ENCODE results near the gene SPTLC1. TPM values are rescaled to one million over a fixed set of nuclear protein-coding genes. Genes with fewer than 3 reads are reported as not detected.
"Not testable (repeated sequence)": the region's sequence is repeated elsewhere in the genome, so short reads cannot be mapped to it uniquely, and the experiment has no call there.

Gene SPTLC1
- total and polyA plus RNA-seq, 11 donors, result 10.6 to 41.0 (median 22.1) TPM

DNA sequence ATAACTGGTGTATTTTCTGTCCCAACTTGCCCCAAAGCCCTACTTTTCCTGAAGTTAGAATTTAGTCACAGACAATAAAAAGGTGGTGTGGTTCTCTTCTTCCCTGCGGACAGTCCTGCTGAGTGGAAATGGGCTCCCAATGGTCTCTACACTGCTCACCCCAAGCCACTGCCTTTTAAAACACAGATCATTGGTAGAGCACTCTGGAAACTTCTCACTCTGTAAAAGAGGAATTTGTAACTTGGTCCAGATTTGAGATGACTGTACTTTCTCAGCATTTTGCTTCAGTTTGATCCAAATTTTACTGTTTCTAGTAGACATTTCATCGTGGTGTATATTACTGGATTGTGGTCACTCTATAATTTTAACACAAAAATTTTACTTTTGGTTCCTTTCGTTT, 84.8 kb downstream of the SPTLC1 start:
- ATAC-seq (no peak), DNase-seq (no peak)
- TF ChIP-seq, protein P1, sequence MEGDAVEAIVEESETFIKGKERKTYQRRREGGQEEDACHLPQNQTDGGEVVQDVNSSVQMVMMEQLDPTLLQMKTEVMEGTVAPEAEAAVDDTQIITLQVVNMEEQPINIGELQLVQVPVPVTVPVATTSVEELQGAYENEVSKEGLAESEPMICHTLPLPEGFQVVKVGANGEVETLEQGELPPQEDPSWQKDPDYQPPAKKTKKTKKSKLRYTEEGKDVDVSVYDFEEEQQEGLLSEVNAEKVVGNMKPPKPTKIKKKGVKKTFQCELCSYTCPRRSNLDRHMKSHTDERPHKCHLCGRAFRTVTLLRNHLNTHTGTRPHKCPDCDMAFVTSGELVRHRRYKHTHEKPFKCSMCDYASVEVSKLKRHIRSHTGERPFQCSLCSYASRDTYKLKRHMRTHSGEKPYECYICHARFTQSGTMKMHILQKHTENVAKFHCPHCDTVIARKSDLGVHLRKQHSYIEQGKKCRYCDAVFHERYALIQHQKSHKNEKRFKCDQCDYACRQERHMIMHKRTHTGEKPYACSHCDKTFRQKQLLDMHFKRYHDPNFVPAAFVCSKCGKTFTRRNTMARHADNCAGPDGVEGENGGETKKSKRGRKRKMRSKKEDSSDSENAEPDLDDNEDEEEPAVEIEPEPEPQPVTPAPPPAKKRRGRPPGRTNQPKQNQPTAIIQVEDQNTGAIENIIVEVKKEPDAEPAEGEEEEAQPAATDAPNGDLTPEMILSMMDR (IDR thresholded peaks at IDR 0.05), result no peak
- no peak for TF ChIP-seq POLR2A (IDR thresholded peaks at IDR 0.05)
- Histone ChIP-seq H3K27me3 (no peaks in the 10 kb centered on the region), H3K4me3 (no peak overlapping the region), H3K4me1 (no peaks in the 10 kb centered on the region), H3K27ac (no peak overlapping the region), H3K36me3 (peaks cover 0 to 57% (median 47%) of the 10 kb centered on the region in 9 donors), H3K9me3 (no peaks in the 10 kb centered on the region)
- 94 to 97% (median 95%) methylated on average over 3 of the region's 3 CpGs for WGBS, 4 donors
- intact Hi-C loops (cut with DNase I), result no loop called here

DNA sequence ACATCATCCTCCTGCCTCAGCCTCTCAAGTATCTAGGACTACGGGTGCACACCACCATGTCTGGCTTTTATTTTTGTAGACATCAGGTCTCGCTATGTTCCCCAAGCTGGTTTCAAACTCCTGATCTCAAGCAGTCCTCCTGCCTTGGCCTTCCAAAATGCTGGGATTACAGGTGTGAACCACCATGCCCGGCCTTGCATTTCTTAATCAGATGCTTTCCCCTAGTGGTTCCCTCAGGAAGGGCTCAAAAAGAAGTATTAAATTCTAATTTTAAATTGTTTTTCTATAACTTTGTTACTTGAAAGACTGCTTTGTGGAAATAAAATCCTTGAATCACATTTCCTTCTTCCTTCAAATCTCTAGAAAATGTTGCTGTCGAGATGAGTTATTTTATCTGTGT, 85.7 kb downstream of the SPTLC1 start:
- Histone ChIP-seq H3K4me3 (no peak overlapping the region), H3K27me3 (no peaks in the 10 kb centered on the region), H3K36me3 (peaks cover 0 to 49% (median 40%) of the 10 kb centered on the region in 9 donors), H3K27ac (no peak overlapping the region), H3K4me1 (no peaks in the 10 kb centered on the region), H3K9me3 (no peaks in the 10 kb centered on the region)
- intact Hi-C loops (cut with DNase I), result no loop called here
- ATAC-seq (no peak), DNase-seq (no peak)
- TF ChIP-seq, protein P1 (IDR thresholded peaks at IDR 0.05), result no peak
- TF ChIP-seq POLR2A (IDR thresholded peaks at IDR 0.05), result no peak
- WGBS, 4 donors, result 87 to 91% (median 89%) methylated on average over 4 of the region's 4 CpGs

DNA sequence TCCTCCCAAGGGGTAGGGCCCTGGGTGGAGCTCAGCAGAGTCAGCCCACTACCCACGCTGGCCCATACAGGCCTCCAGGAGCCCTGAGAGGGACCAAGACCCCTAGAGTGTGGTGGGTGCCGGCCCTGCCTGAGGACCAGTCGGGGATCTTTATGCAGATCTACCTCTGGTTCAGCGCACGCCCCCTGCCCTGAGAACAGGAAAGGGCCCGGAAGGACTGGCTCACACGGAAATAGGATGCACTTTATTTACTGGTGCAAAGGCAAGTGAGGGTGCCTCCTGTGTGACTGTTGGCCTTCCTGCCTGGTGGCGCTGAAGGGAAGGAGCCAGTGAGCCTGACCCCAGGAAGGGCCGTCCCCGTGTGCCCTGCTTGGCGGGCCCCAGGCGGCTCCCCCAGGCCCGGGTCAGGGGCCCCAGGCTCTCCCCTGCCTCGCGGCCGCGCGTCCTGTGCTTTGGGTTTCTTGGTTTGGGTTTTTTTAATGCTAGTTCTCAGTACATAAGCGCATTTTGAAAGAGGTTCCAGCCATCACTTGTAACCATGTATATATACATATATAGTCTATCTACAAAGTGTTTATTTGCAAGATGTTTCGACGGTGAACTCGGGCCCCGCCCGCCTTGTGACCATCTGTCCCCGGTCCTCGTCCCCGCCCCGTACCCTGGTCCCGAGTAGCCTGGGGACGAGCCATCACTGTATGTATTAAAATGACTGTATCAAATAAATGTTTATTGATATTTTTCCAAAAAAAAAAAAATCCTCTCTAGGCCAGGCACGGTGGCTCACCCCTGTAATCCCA, 88.8 kb downstream of the SPTLC1 start:
- H3K27ac ChIP-seq, result no peak overlapping the region
- H3K36me3 ChIP-seq, result peaks cover 0 to 17% (median 10%) of the 10 kb centered on the region in 9 donors
- H3K9me3 ChIP-seq, result peaks cover 0 to 12% (median 0%) of the 10 kb centered on the region in 12 donors
- no peaks in the 10 kb centered on the region for H3K4me1 ChIP-seq
- TF ChIP-seq, protein P1 (IDR thresholded peaks at IDR 0.05), result no peak
- no peak for TF ChIP-seq POLR2A (IDR thresholded peaks at IDR 0.05)
- H3K4me3 ChIP-seq, result no peak overlapping the region
- intact Hi-C loops (cut with DNase I), result no loop called here
- DNase-seq, result no peak
- ATAC-seq, result peak in 1 of 4 donors; percentile 15
- H3K27me3 ChIP-seq, result no peaks in the 10 kb centered on the region
- WGBS, 4 donors, result 85 to 92% (median 89%) methylated on average over 31 of the region's 31 CpGs

DNA sequence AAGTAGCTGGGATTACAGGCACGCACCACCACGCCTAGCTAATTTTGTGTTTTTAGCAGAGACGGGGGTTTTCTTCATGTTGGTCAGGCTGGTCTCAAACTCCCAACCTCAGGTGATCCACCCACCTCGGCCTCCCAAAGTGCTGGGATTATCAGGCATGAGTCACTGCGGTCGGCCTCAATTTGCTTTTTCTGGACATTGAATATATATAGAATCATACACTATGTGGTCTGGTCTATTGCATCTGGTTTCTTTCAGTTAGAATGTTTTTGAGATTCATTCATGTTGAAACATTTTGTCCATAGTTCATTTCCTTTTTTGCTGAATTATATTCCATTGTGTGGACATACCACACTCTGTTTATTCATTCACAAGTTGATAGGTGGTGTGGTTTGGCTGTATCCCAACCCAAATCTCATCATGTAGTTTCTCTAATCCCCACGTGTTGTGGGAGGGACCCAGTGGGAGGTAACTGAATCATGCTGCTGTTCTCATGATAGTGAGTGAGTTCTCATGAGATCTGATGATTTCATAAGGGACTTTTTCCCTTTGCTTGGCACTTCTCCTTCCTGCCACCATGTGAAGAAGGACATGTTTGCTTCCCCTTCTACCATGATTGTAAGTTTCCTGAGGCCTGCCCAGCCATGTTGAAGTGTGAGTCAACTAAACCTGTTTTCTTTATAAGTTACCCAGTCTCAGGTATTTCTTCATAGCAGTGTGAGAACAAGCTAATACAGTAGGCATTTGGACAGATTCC, 93.2 kb downstream of the SPTLC1 start:
- H3K27ac ChIP-seq; H3K4me1 ChIP-seq; DNase-seq; H3K36me3 ChIP-seq; H3K27me3 ChIP-seq; ATAC-seq; intact Hi-C loops (cut with DNase I); H3K4me3 ChIP-seq: not testable (repeated sequence)
- 66 to 74% (median 68%) methylated on average over 7 of the region's 7 CpGs for WGBS, 4 donors
- peaks cover 0 to 12% (median 0%) of the 10 kb centered on the region in 12 donors for H3K9me3 ChIP-seq
